Mucosa of stomach (tissue), 1 donor: ENCODE measurements around the gene ARSD.
A peak's percentile ranks its signal among the peaks of the same experiment; 100 is the strongest.
"Not testable (repeated sequence)": the region's sequence is repeated elsewhere in the genome, so short reads cannot be mapped to it uniquely, and the experiment has no call there.

ENCODE experiments used
- H3K27me3 ChIP-seq: one replicate; pipeline ENCODE4 v1.7.0; 2013; ENCODE audit warnings: mild to moderate bottlenecking, low read length; ENCODE audit not compliant: control insufficient read depth, insufficient read depth
- H3K36me3 ChIP-seq: one replicate; pipeline ENCODE4 v1.7.0; 2013; ENCODE audit warnings: low read length; ENCODE audit not compliant: control insufficient read depth, insufficient read depth
- H3K4me1 ChIP-seq: one replicate; pipeline ENCODE4 v1.7.0; 2013; ENCODE audit warnings: mild to moderate bottlenecking, low read length; ENCODE audit not compliant: control insufficient read depth, insufficient read depth
- H3K4me3 ChIP-seq: one replicate; pipeline ENCODE4 v1.7.0; 2013; ENCODE audit warnings: low read length
- H3K9ac ChIP-seq: one replicate; pipeline ENCODE4 v1.7.0; 2013; ENCODE audit warnings: mild to moderate bottlenecking, low read length, moderate library complexity
- H3K9me3 ChIP-seq: one replicate; pipeline ENCODE4 v1.7.0; 2013; ENCODE audit warnings: mild to moderate bottlenecking, low read length, moderate library complexity; ENCODE audit not compliant: control insufficient read depth
- donor health status: Pancreatic carcinoma.

Gene ARSD

DNA sequence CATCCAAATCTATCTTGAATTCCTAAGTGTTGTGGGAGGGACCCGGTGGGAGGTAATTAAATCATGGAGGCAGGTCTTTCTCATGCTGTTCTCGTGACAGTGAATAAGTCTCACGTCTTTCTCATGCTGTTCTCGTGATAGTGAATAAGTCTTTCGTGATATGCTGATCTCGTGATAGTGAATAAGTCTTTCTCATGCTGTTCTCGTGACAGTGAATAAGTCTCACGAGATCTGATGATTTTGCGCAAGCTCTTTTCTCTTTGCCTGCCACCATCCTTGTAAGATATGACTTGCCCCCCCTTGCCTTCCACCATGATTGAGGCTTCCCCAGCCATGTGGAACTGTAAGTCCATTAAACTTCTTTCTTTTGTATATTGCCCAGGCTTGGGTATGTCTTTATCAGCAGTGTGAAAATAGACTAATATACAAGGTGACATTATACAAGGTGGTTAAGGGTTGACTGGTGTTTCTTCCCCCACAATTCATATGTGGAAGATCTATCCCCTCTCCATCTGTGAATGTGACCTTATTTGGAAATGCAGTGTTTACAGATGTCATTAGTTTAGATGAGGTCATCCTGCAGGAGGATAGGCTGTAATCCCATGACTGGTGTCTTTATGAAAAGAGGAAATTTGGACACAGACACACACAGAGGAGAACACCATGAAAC lies 27.6 kb downstream of the ARSD start:
- H3K4me3 ChIP-seq: no peak overlapping the region
- no peak overlapping the region for H3K9ac ChIP-seq
- H3K27me3 ChIP-seq: no peaks in the 10 kb centered on the region
- no peaks in the 10 kb centered on the region for H3K9me3 ChIP-seq
- H3K4me1 ChIP-seq: peaks cover 21% of the 10 kb centered on the region
- no peaks in the 10 kb centered on the region for H3K36me3 ChIP-seq

DNA sequence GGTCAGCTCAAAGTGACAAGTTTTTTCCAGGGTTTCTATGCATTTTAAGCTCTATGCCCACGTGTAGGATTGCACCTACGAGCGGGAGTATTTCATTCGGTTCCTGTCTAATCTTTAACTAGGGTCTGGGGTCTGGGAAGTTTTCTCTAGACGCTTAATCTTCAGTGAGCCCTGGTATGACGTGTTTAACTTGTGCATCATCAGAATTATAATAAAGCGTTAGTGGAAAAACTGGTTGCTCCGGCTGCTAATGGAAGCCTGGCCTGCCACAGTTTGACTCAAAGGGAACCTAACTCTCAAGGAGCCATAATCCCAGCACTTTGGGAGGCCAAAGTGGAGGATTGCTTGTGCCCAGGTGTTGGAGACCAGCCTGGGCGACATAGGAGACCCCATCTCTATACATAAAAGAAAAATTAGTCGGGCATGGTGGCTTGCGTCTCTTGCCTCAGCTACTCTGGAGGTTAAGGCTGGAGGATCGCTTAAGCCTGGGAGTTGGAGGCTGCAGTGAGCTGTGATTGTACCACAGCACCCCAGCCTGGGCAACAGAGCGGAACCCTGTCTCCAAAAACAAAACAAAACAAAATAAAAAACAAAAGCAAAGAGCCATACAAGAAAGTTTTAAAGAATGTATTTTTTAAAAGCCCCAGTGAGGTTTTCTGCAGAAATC lies 30.2 kb downstream of the ARSD start:
- H3K9me3 ChIP-seq: no peaks in the 10 kb centered on the region
- H3K4me1 ChIP-seq: peaks cover 27% of the 10 kb centered on the region
- no peaks in the 10 kb centered on the region for H3K36me3 ChIP-seq
- H3K9ac ChIP-seq: peak overlapping the region; percentile 47
- H3K27me3 ChIP-seq: no peaks in the 10 kb centered on the region
- no peak overlapping the region for H3K4me3 ChIP-seq

DNA sequence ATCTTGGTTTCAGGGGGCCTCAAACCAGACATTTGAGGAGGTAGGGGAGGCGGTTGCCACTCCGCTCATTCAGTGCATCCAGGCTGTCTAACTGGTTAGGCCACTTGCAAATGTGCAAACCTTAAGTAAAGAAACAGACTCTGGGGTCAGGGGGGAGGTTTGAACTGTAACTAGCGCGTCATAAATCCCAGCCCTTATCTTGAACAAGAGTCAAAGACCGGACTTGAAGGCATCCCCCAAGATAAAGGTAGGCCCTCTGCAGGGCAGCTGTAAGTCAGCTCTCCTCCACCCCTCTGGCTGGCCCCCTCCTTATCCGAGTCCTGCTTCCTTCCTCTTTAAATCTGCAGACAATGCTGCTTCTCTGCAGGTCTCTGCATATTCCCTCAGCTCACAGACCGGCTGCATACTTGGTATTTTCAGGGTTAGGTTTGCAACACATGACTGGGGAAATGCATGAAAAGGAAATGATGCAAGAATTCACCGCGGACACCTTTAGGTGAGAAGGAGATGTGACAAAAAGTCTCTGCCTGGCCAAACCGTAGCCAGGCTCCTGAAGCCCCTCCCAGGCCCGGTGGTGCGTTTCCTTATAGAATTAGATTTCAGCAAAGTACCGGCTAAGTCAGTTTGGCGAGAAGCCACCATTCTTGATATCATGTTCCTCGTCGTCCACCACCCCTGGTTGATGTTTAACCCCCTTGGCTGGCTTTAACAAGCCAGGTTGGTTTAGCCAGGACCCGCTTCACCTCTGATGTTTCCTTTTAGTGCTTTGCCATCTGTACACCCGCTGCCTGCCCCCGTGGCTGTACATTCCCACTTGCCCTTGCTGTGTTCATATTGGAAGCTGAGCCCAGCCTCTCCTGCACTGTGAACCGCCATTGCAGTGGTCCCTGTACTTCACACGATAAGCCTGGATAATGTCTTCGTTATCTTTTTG lies 31.2 kb downstream of the ARSD start:
- Histone ChIP-seq H3K4me1 (peaks cover 27% of the 10 kb centered on the region), H3K9ac (peak overlapping the region; percentile 47)
- not testable (repeated sequence) for H3K4me3 ChIP-seq, H3K9me3 ChIP-seq, H3K27me3 ChIP-seq, H3K36me3 ChIP-seq

DNA sequence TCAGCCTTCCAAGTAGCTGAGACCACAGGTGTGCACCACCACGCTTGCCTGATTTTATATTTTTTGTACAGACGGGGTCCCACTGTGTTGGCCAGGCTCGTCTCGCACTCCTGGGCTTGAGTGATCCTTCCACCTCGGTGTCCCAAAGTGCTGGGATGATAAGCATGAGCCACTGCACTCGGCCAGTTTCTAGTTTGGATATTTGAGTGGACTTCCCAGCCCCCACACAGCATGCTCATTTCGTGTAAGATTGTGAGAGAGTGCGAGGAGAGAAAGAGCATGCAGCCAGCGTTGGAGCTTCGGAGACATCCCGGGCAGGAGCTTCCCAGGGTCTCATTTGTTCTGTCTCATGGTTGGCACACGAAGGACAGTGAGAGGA lies 31.8 kb downstream of the ARSD start:
- Histone ChIP-seq H3K4me3 (no peak overlapping the region), H3K4me1 (peaks cover 27% of the 10 kb centered on the region), H3K9ac (no peak overlapping the region)

DNA sequence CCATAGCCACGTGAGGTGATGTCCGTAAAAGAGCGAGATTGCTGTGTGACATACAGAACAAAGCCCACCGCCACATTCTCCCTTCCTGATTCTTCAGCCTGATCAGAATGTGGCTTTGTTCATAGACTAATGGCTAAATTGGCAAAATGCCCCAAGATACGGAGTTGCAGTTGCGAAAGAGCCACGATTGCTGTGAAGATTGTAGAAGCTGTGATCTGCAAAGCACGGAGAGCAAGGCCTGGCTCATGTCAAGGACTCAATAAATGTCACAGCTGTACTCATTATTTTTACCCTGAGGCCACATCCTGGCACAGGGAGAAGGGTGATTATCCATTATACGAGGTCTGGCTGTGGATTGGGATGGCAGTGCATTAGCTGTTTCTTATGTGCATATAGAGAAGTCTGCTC lies 34.2 kb downstream of the ARSD start:
- Histone ChIP-seq H3K4me3 (no peak overlapping the region), H3K9me3 (no peaks in the 10 kb centered on the region), H3K36me3 (no peaks in the 10 kb centered on the region), H3K9ac (no peak overlapping the region), H3K27me3 (no peaks in the 10 kb centered on the region), H3K4me1 (peaks cover 33% of the 10 kb centered on the region)

More for the DNA sequence above, 31.8 kb downstream of the ARSD start:
- Histone ChIP-seq H3K9me3 (no peaks in the 10 kb centered on the region), H3K36me3 (no peaks in the 10 kb centered on the region), H3K27me3 (no peaks in the 10 kb centered on the region)

DNA sequence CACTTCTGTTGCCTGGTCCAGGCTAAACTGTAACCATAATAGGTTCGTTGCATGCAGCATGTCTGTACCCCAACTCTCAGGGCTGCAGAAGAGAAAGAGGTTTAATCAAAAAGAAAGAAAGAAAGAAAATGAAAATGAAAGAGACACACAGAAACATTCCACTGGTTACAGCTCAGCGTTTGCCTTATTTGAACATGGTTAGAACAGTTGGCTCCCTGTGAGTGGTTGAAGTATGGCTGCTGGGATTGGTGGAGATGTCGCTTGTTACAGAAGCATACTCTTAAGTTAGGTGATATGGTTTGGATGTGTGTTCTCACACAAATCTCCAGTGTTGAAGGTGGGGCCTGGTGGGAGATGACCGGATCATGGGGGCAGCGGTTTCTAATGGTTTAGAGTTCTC lies 36.3 kb downstream of the ARSD start:
- H3K36me3 ChIP-seq: no peaks in the 10 kb centered on the region
- H3K27me3 ChIP-seq: no peaks in the 10 kb centered on the region
- peaks cover 20% of the 10 kb centered on the region for H3K4me1 ChIP-seq
- H3K9ac ChIP-seq: no peak overlapping the region
- H3K4me3 ChIP-seq: no peak overlapping the region
- H3K9me3 ChIP-seq: no peaks in the 10 kb centered on the region

DNA sequence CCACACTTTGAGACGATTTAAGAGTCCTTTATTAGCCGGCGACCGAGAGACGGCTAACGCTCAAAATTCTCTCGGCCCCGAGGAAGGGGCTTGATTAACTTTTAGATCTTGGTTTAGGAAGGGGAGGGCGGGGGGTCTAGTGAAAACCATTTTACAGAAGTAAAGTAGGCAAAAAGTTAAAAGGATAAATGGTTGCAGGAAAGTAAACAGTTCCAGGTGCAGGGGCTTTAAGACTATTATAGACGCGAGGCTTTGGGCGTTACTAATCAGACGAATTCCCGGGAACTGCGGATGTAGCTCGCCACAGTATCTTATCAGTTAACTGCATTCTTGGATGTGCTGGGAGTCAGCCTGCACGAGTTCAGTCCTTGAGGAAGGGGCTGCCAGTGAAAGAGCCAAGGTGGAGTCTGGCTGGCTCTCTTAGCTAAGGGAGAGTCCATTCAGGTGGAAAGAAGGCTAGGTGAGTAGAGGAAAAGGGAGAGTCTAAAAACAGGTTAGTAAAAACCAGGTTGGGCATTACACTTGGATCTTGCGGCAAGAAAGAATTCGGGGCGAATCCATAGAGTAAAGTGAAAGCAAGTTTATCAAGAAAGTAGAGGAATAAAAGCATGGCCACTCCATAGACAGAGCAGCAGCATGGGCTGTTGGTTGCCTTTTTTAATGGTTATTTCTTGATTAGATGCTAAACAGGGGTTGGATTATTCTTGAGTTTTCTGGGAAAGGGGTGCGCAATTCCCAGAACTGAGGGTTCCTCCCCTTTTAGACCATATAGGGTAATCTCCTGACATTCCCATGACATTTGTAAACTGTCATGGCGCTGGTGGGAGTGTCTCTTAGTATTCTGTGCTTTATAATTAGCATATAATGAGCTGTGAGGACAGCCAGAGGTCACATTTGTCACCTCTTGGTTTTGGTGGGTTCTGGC lies 38.3 kb downstream of the ARSD start:
- H3K27me3 ChIP-seq, H3K4me3 ChIP-seq, H3K9me3 ChIP-seq, H3K9ac ChIP-seq, H3K36me3 ChIP-seq: not testable (repeated sequence)
- H3K4me1 ChIP-seq: peaks cover 13% of the 10 kb centered on the region

DNA sequence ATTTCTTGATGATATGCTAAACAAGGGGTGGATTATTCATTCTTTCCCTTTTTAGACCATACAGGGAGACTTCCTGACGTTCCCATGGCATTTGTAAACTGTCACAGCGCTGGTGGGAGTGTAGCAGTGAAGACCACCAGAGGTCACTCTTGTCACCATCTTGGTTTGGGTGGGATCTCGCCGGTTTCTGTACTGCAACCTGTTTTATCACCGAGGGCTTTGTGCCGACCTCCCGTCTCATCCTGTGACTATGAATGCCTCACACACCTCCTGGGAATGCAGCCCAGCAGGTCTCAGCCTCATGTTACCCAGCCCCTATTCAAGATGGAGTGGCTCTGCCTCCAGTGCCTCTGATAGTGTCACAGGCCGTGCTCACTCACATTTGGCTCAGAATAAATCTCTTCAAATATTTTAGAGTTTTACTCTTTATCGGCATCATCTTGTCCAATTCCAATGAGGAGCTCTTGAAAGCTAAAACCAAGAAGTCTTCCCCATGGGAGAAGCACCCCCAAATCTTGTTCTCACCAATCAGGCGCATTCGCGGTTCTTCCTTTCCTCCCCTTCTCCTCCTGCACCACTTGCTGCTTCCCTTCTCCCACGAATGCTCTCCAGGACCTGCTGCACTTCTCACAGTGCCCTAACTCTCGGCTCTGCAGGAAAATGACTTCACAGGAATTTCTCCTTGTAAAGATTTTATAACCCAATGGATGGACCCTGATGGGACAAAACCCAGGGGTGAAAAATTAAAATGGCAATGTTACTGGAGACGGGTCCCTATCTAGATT lies 39.2 kb downstream of the ARSD start:
- peak overlapping the region; percentile 62 for H3K9ac ChIP-seq
- not testable (repeated sequence) for H3K4me1 ChIP-seq, H3K36me3 ChIP-seq, H3K27me3 ChIP-seq, H3K9me3 ChIP-seq
- H3K4me3 ChIP-seq: peak overlapping the region; percentile 46

DNA sequence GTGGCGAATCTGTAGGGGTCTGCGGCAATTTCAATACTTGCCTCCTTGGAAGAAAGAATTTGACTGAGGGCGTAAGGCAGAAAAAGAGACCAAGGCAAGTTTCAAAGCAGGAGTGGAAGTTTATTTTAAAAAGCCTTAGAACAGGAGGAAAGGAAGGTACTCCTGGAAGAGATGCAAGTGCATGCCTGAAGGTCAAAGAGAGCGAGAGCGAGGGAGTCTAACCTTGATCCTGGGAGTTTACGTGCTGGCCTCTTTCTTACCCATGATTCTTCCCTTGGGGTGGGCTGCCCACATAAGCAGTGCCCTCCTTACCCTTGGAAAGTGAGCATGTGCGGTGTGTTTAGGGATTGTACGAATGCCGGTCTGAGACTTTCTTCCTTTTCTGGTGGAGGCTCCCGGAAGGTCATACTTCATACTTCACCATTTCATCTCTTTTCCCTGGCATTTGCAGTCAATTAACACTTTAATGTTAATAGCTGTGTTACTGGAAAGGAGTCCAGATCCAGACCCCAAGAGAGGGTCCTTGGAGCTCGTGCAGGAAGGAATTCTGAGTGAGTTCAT lies 40.0 kb downstream of the ARSD start:
- no peaks in the 10 kb centered on the region for H3K9me3 ChIP-seq
- peak overlapping the region; percentile 46 for H3K4me3 ChIP-seq
- no peaks in the 10 kb centered on the region for H3K36me3 ChIP-seq
- no peaks in the 10 kb centered on the region for H3K27me3 ChIP-seq
- peaks cover 7% of the 10 kb centered on the region for H3K4me1 ChIP-seq
- peak overlapping the region; percentile 62 for H3K9ac ChIP-seq

DNA sequence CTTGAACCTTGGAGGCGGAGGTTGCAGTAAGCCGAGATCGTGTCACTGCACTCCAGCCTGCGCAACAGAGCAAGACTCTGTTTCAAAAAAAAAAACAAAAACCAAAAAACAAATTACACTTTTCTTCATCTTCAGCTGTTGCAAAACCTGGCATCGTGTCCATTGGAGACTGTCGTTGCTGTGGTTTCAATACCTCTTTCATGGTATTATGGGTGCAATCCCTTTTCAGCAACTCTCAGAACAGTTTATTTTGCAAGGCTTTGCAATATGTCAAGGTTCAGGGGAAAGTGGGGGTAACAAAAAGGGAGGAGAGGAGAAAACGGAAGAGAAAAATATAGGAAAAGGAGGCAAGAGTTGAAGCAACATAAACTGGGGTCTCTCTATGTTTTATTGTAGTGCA lies 40.8 kb downstream of the ARSD start:
- H3K9ac ChIP-seq: no peak overlapping the region
- no peaks in the 10 kb centered on the region for H3K36me3 ChIP-seq
- H3K4me1 ChIP-seq: peaks cover 7% of the 10 kb centered on the region
- H3K4me3 ChIP-seq: no peak overlapping the region
- H3K9me3 ChIP-seq: no peaks in the 10 kb centered on the region
- no peaks in the 10 kb centered on the region for H3K27me3 ChIP-seq

DNA sequence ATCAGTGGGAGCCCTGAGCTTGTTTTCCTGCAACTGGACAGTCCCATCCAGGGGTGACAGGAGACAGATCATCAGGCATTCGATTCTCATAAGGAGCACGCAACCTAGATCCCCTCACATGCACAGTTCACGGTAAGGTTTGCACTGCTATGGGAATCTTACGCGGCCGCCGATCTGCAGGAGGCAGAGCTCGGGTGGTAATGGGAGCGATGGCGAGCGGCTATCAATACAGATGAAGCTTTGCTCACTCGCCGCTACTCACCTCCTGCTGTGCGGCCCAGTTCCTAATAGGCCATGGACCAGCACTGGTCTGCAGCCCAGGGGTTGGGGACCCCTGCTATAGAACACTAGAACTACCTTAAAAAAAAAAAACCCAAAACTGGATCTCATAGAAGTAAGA lies 45.4 kb downstream of the ARSD start:
- Histone ChIP-seq H3K27me3 (no peaks in the 10 kb centered on the region), H3K36me3 (no peaks in the 10 kb centered on the region), H3K9me3 (no peaks in the 10 kb centered on the region), H3K4me3 (no peak overlapping the region), H3K4me1 (no peaks in the 10 kb centered on the region), H3K9ac (no peak overlapping the region)
